Neural progenitor cell (in vitro differentiated cells): ENCODE measurements around the gene AGO3. TPM values are rescaled to one million over a fixed set of nuclear protein-coding genes. Genes with fewer than 3 reads are reported as not detected.

ENCODE experiments used
- DNase-seq: peaks from one replicate; pipeline ENCODE4 v3.0.0-alpha.2; 2016; ENCODE audit warnings: low spot score
- H2AFZ ChIP-seq: fragments of 200-600 bp; sonication (generic); replicated peaks from 2 replicates; pipeline ENCODE4 v1.6.1; 2016; ENCODE audit warnings: antibody characterized with exemption
- H3F3A ChIP-seq: fragments of 200-600 bp; sonication (generic); 2 replicates; pipeline ENCODE4 v1.6.1; 2016; ENCODE audit warnings: antibody characterized with exemption, low read depth
- H3K27ac ChIP-seq: fragments of 200-600 bp; sonication (generic); 2 replicates; pipeline ENCODE4 v1.5.1; 2016; ENCODE audit warnings: mild to moderate bottlenecking
- H3K27me3 ChIP-seq: fragments of 200-600 bp; sonication (generic); 2 replicates; pipeline ENCODE4 v1.6.1; 2016; ENCODE audit warnings: mild to moderate bottlenecking, moderate library complexity
- H3K36me3 ChIP-seq: fragments of 200-600 bp; sonication (generic); 2 replicates; pipeline ENCODE4 v1.5.1; 2016
- H3K4me1 ChIP-seq: fragments of 200-600 bp; sonication (generic); 2 replicates; pipeline ENCODE4 v1.6.1; 2016; ENCODE audit warnings: mixed run types
- H3K4me2 ChIP-seq: fragments of 200-600 bp; sonication (generic); 2 replicates; pipeline ENCODE4 v1.6.1; 2016
- H3K4me3 ChIP-seq: fragments of 200-600 bp; sonication (generic); 2 replicates; pipeline ENCODE4 v1.5.1; 2016
- H3K79me2 ChIP-seq: fragments of 200-600 bp; sonication (generic); 2 replicates; pipeline ENCODE4 v1.6.1; 2016; ENCODE audit warnings: low read depth
- H3K9ac ChIP-seq: fragments of 200-600 bp; sonication (generic); 2 replicates; pipeline ENCODE4 v1.6.1; 2016
- H3K9me3 ChIP-seq: fragments of 200-600 bp; sonication (generic); 2 replicates; pipeline ENCODE4 v1.5.1; 2016; ENCODE audit warnings: low read depth
- H4K20me1 ChIP-seq: fragments of 200-600 bp; sonication (generic); 2 replicates; pipeline ENCODE4 v1.6.1; 2016; ENCODE audit warnings: low read depth
- H3K27ac Mint-ChIP-seq: 3 replicates; pipeline ENCODE4 v1.8.0; 2021; ENCODE audit warnings: mixed read lengths
- H3K27me3 Mint-ChIP-seq: 2 replicates; pipeline ENCODE4 v1.8.0; 2022; ENCODE audit warnings: low read depth, mild to moderate bottlenecking, inconsistent platforms, moderate library complexity, mixed read lengths; ENCODE audit not compliant: insufficient read depth
- H3K36me3 Mint-ChIP-seq: 3 replicates; pipeline ENCODE4 v1.8.0; 2021; ENCODE audit warnings: mixed read lengths
- H3K4me1 Mint-ChIP-seq: 3 replicates; pipeline ENCODE4 v1.8.0; 2021; ENCODE audit warnings: mixed read lengths
- H3K4me3 Mint-ChIP-seq: 3 replicates; pipeline ENCODE4 v1.8.0; 2021; ENCODE audit warnings: mild to moderate bottlenecking, moderate library complexity, mixed read lengths
- H3K9me3 Mint-ChIP-seq: 3 replicates; pipeline ENCODE4 v1.8.0; 2020; ENCODE audit warnings: mixed read lengths
- CTCF ChIP-seq: fragments of 200-600 bp; sonication (generic); IDR thresholded peaks from 2 replicates; pipeline ENCODE4 v1.5.1; 2017; ENCODE audit warnings: antibody characterized with exemption, mild to moderate bottlenecking
- EZH2 ChIP-seq: fragments of 200-600 bp; sonication (generic); IDR thresholded peaks from 2 replicates; pipeline ENCODE4 v1.6.1; 2017; ENCODE audit warnings: antibody characterized with exemption, mild to moderate bottlenecking, moderate library complexity
- EZH2phosphoT487 ChIP-seq: fragments of 200-600 bp; sonication (generic); IDR thresholded peaks from 2 replicates; pipeline ENCODE4 v1.6.1; 2017; ENCODE audit warnings: antibody characterized with exemption
- total RNA-seq: library from RNA; depleted of rRNA; stranded (reverse); fragments of >200 nt; gene quantifications from 2 replicates; pipeline ENCODE4 v1.2.3, GENCODE V29; 2015; ENCODE audit warnings: low replicate concordance

The AGO3 gene
- total RNA-seq, 1 donor from 2014 or later, result 45.2 TPM

- TF ChIP-seq EZH2 (no peak), CTCF (no peak), EZH2phosphoT487 (no peak)
- H3K79me2 ChIP-seq, result no peaks in the 10 kb centered on the region
- no peak overlapping the region for H3K4me3 ChIP-seq
- Mint-ChIP-seq H3K27me3 (no peaks in the 10 kb centered on the region), H3K4me3 (no peak overlapping the region), H3K9me3 (no peaks in the 10 kb centered on the region), H3K4me1 (no peaks in the 10 kb centered on the region), H3K27ac (no peak overlapping the region), H3K36me3 (peaks cover 14% of the 10 kb centered on the region)
- no peaks in the 10 kb centered on the region for H3K4me1 ChIP-seq
- no peak overlapping the region for H2AFZ ChIP-seq
- no peaks in the 10 kb centered on the region for H3K9me3 ChIP-seq
- DNase-seq, result no peak
- H3K4me2 ChIP-seq, result no peak overlapping the region
- H3K27me3 ChIP-seq, result no peaks in the 10 kb centered on the region
- H3K27ac ChIP-seq, result no peak overlapping the region
- no peaks in the 10 kb centered on the region for H3F3A ChIP-seq
- H4K20me1 ChIP-seq, result no peaks in the 10 kb centered on the region
- H3K36me3 ChIP-seq, result no peaks in the 10 kb centered on the region
- H3K9ac ChIP-seq, result no peak overlapping the region
These were observed 57.3 kb downstream of the AGO3 start for GRCh38 chr1:35988237-35988636.

- no peaks in the 10 kb centered on the region for H3K79me2 ChIP-seq
- H2AFZ ChIP-seq, result no peak overlapping the region
- H3K9me3 ChIP-seq, result no peaks in the 10 kb centered on the region
- no peaks in the 10 kb centered on the region for H3K9me3 Mint-ChIP-seq
- no peak for DNase-seq
- H3K27me3 ChIP-seq, result no peaks in the 10 kb centered on the region
- H4K20me1 ChIP-seq, result no peaks in the 10 kb centered on the region
- H3F3A ChIP-seq, result no peaks in the 10 kb centered on the region
- H3K4me1 ChIP-seq, result no peaks in the 10 kb centered on the region
- no peak overlapping the region for H3K4me3 ChIP-seq
- TF ChIP-seq EZH2, result no peak
- no peak for TF ChIP-seq CTCF
- no peak for TF ChIP-seq EZH2phosphoT487
- no peak overlapping the region for H3K27ac ChIP-seq
- no peak overlapping the region for H3K27ac Mint-ChIP-seq
- H3K36me3 ChIP-seq, result no peaks in the 10 kb centered on the region
- H3K4me3 Mint-ChIP-seq, result no peak overlapping the region
- no peaks in the 10 kb centered on the region for H3K4me1 Mint-ChIP-seq
- no peaks in the 10 kb centered on the region for H3K27me3 Mint-ChIP-seq
- no peak overlapping the region for H3K4me2 ChIP-seq
- no peak overlapping the region for H3K9ac ChIP-seq
- H3K36me3 Mint-ChIP-seq, result peaks cover 7% of the 10 kb centered on the region
These were observed 76.1 kb downstream of the AGO3 start for GRCh38 chr1:36006941-36007500.

GRCh38 chr1:36007741-36008140 is 76.8 kb downstream of the AGO3 start:
- no peak overlapping the region for H3K4me2 ChIP-seq
- H3K4me3 ChIP-seq, result no peak overlapping the region
- no peak overlapping the region for H3K4me3 Mint-ChIP-seq
- no peaks in the 10 kb centered on the region for H3K36me3 ChIP-seq
- TF ChIP-seq CTCF (no peak), EZH2 (no peak), EZH2phosphoT487 (no peak)
- H4K20me1 ChIP-seq, result no peaks in the 10 kb centered on the region
- no peak overlapping the region for H3K9ac ChIP-seq
- no peak overlapping the region for H2AFZ ChIP-seq
- H3K4me1 ChIP-seq, result no peaks in the 10 kb centered on the region
- no peak overlapping the region for H3K27ac Mint-ChIP-seq
- H3K36me3 Mint-ChIP-seq, result peaks cover 7% of the 10 kb centered on the region
- no peaks in the 10 kb centered on the region for H3K27me3 ChIP-seq
- H3K27ac ChIP-seq, result no peak overlapping the region
- no peak for DNase-seq
- no peaks in the 10 kb centered on the region for H3F3A ChIP-seq
- H3K79me2 ChIP-seq, result no peaks in the 10 kb centered on the region
- H3K4me1 Mint-ChIP-seq, result no peaks in the 10 kb centered on the region
- no peaks in the 10 kb centered on the region for H3K9me3 Mint-ChIP-seq
- H3K9me3 ChIP-seq, result no peaks in the 10 kb centered on the region
- no peaks in the 10 kb centered on the region for H3K27me3 Mint-ChIP-seq
